Measurements from ENCODE around the gene DGKD.

DGKD gene

DNA sequence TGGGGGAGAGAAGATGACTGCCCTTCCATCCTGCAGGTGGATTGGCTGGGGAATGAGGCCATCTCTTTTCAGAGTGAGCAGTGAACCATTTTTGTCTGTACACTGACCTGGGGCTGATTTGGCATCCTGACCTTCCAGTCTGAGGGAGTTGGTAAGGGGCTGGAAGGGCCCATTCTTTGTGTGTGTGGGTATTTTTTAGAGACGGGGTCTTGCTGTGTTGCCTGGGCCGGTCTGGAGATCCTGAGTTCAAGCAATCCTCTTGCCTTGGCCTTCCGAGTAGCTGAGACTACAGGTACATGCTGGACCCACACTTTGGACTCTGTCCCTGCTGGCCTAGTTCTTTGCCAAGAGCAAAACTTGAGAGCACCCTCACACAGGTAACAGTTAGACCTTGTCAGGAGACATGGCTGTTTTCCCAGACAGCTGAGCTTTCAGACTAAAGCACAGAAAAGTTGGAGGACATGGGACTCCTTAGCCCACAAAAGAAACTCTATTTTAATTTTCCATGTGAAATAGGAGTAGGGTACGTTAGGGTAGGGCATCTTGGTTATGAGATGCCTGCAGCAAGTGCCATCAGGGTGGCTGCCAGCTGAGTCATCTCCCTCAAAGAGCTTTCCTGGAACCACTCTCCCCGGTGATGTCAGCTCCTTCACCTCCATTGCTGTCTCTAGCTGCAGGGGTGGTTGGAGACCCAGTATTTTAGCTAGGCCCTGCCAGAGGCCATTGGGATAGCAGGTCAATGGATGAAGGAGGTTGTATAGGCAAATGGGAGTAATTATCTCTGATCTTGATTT lies 60.7 kb downstream of the DGKD start:
- DNase-seq, result peak in 1 of 2 donors; percentile 79
- no peaks in the 10 kb centered on the region for H3K36me3 ChIP-seq
- H3K4me1 ChIP-seq, result peaks cover 0 to 73% (median 49%) of the 10 kb centered on the region in 4 donors
- intact Hi-C loops (cut with DNase I; ENCODE audit: low total_unique reads), result no loop called here
- H3K27ac ChIP-seq, result peak overlapping the region; percentile 77 to 83
- no peaks in the 10 kb centered on the region for H3K9me3 ChIP-seq
- H3K27me3 ChIP-seq, result no peaks in the 10 kb centered on the region
- TF ChIP-seq CTCF (IDR thresholded peaks at IDR 0.05), result no peak
- no peak overlapping the region for H3K4me3 ChIP-seq

DNA sequence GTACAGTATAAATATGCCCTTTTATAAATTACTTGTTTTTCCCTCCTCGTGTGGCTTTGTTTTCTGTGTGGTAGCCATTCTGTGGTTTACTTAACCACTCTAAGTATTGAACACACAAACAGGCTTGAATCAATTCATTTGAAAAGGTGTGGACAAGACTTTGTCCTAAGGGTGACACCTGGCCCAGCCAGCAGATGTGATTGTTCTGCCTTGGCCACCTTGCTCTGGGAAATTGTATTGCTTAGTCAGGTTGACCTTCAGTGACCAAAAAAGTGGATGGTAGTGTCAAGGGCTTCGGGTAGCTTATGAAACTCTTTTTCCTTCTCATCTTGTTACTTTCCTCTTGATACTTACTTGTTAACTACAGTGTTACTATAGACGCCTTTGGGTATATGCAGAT lies 61.9 kb downstream of the DGKD start:
- H3K4me3 ChIP-seq, result no peak overlapping the region
- no peaks in the 10 kb centered on the region for H3K9me3 ChIP-seq
- H3K36me3 ChIP-seq, result no peaks in the 10 kb centered on the region
- H3K27me3 ChIP-seq, result no peaks in the 10 kb centered on the region
- intact Hi-C loops (cut with DNase I; ENCODE audit: low total_unique reads), result no loop called here
- no peak for TF ChIP-seq CTCF (IDR thresholded peaks at IDR 0.05)
- H3K4me1 ChIP-seq, result peaks cover 0 to 73% (median 50%) of the 10 kb centered on the region in 4 donors
- peak overlapping the region; percentile 77 to 83 for H3K27ac ChIP-seq
- DNase-seq, result no peak

- intact Hi-C loops (cut with DNase I; ENCODE audit: low total_unique reads), result no loop called here
- Histone ChIP-seq H3K9me3 (no peaks in the 10 kb centered on the region), H3K27ac (peak overlapping the region; percentile 77 to 83), H3K36me3 (no peaks in the 10 kb centered on the region), H3K27me3 (no peaks in the 10 kb centered on the region), H3K4me3 (no peak overlapping the region), H3K4me1 (peaks cover 0 to 78% (median 55%) of the 10 kb centered on the region in 4 donors)
- DNase-seq, result peak in 1 of 2 donors; percentile 59
- no peak for TF ChIP-seq CTCF (IDR thresholded peaks at IDR 0.05)
Observed at GRCh38 chr2:233416706-233417105, 62.4 kb downstream of the DGKD start.

GRCh38 chr2:233417282-233417681 lies 63.0 kb downstream of the DGKD start:
- intact Hi-C loops (cut with DNase I; ENCODE audit: low total_unique reads), result no loop called here
- no peaks in the 10 kb centered on the region for H3K36me3 ChIP-seq
- TF ChIP-seq CTCF (IDR thresholded peaks at IDR 0.05), result no peak
- peak overlapping the region; percentile 81 to 83 for H3K27ac ChIP-seq
- no peaks in the 10 kb centered on the region for H3K27me3 ChIP-seq
- peaks cover 0 to 84% (median 57%) of the 10 kb centered on the region in 4 donors for H3K4me1 ChIP-seq
- DNase-seq, result no peak
- H3K9me3 ChIP-seq, result no peaks in the 10 kb centered on the region
- no peak overlapping the region for H3K4me3 ChIP-seq

DNA sequence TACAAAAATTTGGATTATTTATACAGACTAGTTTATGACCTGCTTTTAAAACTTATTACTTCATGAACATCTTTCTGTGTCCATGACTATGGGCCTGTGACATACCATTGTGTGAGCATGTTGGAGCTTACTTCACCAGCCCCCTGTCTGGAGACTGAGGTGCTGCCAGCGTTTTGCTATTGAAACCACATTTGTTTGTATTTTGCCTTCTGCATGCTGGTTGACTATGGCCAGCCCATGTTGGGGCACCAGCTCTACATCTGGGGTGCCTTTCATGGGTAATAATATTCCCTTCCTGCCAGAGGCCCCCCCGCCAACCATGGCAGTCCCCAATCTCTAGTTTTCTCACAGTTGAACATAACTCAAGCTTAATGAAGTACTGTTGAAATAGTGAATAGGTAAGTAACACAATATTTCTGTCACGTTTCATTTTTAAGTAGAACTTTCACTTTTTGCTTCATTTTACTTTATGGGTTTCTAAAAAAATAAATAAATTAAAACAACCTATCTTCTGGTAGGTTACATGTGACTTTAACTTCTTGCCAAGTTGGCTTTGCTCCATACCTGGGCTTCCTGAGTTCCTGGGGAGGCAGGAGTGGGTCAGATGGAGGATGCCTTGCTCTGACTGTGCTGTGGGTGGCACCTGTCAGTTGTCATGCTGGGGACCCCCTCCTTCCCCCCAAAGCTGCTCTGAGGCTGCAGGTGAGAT lies 63.9 kb downstream of the DGKD start:
- peak overlapping the region; percentile 41 to 44 for H3K4me3 ChIP-seq
- intact Hi-C loops (cut with DNase I; ENCODE audit: low total_unique reads), result no loop called here

More for the DNA sequence above, 63.9 kb downstream of the DGKD start:
- H3K9me3 ChIP-seq, result no peaks in the 10 kb centered on the region
- TF ChIP-seq CTCF (IDR thresholded peaks at IDR 0.05), result no peak
- no peaks in the 10 kb centered on the region for H3K27me3 ChIP-seq
- peak overlapping the region; percentile 81 to 83 for H3K27ac ChIP-seq
- H3K4me1 ChIP-seq, result peaks cover 0 to 85% (median 57%) of the 10 kb centered on the region in 4 donors
- no peaks in the 10 kb centered on the region for H3K36me3 ChIP-seq
- DNase-seq, result peak in 1 of 2 donors; percentile 16
